ENCODE data around the gene KIF26B. TPM values are rescaled to one million over a fixed set of nuclear protein-coding genes. Genes with fewer than 3 reads are reported as not detected.

The KIF26B gene
- total RNA-seq, 1 experiment from 2014 or later = 0.04 TPM

DNA sequence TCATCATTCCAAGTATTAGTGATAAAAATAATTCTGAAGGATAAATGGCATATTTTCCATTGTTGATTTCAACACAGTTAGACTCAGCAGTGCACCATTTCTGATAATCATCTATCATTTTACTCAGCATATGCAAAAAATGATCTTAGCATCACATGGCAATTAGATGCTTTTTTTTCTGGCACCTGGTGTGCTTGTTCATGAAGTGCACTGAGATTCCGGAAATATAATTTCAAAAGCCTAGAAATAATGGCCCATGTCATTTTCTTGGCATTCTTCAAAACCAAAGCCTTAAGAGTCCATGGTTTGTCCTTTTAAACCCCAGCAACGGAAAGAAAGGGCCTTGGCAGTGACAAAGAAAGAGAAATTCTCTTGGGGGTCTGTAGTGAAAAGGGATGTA is 278.8 kb downstream of the KIF26B start:
- Histone ChIP-seq H3K27me3 (ENCODE audit: low read length) (peaks cover 77% of the 10 kb centered on the region), H3K4me2 (ENCODE audit: low read length) (no peak overlapping the region), H3K4me1 (ENCODE audit: insufficient read depth, low read length) (no peaks in the 10 kb centered on the region), H4K20me1 (ENCODE audit: low read length) (no peaks in the 10 kb centered on the region), H3K9ac (ENCODE audit: low read length) (no peak overlapping the region), H3K9me2 (replicated peaks; ENCODE audit: low read length) (no peaks in the 10 kb centered on the region), H3K9me3 (ENCODE audit: low read length) (no peaks in the 10 kb centered on the region), H3K27ac (ENCODE audit: low read length) (no peak overlapping the region), H2AFZ (ENCODE audit: low read length) (no peak overlapping the region), H3F3A (ENCODE audit: low read length, unreplicated experiment) (no peaks in the 10 kb centered on the region), H3K36me3 (ENCODE audit: low read depth, low read length) (no peaks in the 10 kb centered on the region), H3K4me3 (ENCODE audit: low read length) (no peak overlapping the region), H3K79me2 (ENCODE audit: low read length) (no peaks in the 10 kb centered on the region)
- BruUV-seq (replicated peaks) = no TSS peak
- intact Hi-C loops (cut with micrococcal nuclease) = no loop called here
- no peak for TF ChIP-seq EZH2phosphoT487 (IDR thresholded peaks at IDR 0.05; ENCODE audit: borderline replicate concordance, low read length)
- TF ChIP-seq, protein P1, sequence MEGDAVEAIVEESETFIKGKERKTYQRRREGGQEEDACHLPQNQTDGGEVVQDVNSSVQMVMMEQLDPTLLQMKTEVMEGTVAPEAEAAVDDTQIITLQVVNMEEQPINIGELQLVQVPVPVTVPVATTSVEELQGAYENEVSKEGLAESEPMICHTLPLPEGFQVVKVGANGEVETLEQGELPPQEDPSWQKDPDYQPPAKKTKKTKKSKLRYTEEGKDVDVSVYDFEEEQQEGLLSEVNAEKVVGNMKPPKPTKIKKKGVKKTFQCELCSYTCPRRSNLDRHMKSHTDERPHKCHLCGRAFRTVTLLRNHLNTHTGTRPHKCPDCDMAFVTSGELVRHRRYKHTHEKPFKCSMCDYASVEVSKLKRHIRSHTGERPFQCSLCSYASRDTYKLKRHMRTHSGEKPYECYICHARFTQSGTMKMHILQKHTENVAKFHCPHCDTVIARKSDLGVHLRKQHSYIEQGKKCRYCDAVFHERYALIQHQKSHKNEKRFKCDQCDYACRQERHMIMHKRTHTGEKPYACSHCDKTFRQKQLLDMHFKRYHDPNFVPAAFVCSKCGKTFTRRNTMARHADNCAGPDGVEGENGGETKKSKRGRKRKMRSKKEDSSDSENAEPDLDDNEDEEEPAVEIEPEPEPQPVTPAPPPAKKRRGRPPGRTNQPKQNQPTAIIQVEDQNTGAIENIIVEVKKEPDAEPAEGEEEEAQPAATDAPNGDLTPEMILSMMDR (conservative IDR thresholded peaks at IDR 0.05; ENCODE audit: low read depth, low read length) = no peak
- no peak for TF ChIP-seq EZH2 (IDR thresholded peaks at IDR 0.05; ENCODE audit: low read length, unreplicated experiment)
- DNase-seq (no peak), ATAC-seq (no peak)
- ChIA-PET CTCF (no interaction called here), POLR2A (ENCODE audit: unreplicated experiment) (no interaction called here)

DNA sequence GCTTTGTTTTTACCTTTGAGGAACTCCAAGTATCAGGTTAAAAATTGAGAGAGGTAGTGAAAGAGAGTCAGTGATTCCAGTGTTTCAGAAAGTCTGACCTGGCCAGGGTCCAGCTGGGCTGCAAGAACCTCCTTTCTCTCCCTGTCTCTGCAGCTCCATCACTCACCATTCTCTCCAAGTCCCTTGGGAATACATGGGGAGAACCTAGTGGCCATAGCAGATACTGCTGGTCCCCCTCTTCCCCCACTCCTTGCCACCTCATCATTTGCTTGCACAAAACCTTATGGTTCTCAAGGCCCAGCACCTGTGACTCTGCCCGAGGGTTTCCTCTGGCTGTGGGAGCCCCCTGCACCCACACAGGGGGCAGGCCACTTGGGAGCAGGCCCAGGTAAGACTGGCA is 279.5 kb downstream of the KIF26B start:
- Histone ChIP-seq H3K9ac (ENCODE audit: low read length) (no peak overlapping the region), H3K27ac (ENCODE audit: low read length) (no peak overlapping the region), H3K9me2 (replicated peaks; ENCODE audit: low read length) (no peaks in the 10 kb centered on the region), H3K4me3 (ENCODE audit: low read length) (no peak overlapping the region), H3K4me1 (ENCODE audit: insufficient read depth, low read length) (no peaks in the 10 kb centered on the region), H3F3A (ENCODE audit: low read length, unreplicated experiment) (no peaks in the 10 kb centered on the region), H3K9me3 (ENCODE audit: low read length) (no peaks in the 10 kb centered on the region), H3K79me2 (ENCODE audit: low read length) (no peaks in the 10 kb centered on the region), H3K36me3 (ENCODE audit: low read depth, low read length) (no peaks in the 10 kb centered on the region), H3K27me3 (ENCODE audit: low read length) (peaks cover 77% of the 10 kb centered on the region), H3K4me2 (ENCODE audit: low read length) (no peak overlapping the region), H2AFZ (ENCODE audit: low read length) (no peak overlapping the region), H4K20me1 (ENCODE audit: low read length) (no peaks in the 10 kb centered on the region)
- CTCF ChIA-PET = no interaction called here
- TF ChIP-seq, protein P1 (conservative IDR thresholded peaks at IDR 0.05; ENCODE audit: low read depth, low read length) = 0 out of 2 replicates have a peak, but pooled peaks have one; percentile 11
- TF ChIP-seq EZH2 (IDR thresholded peaks at IDR 0.05; ENCODE audit: low read length, unreplicated experiment) = no peak
- DNase-seq = no peak
- POLR2A ChIA-PET (ENCODE audit: unreplicated experiment) = no interaction called here
- intact Hi-C loops (cut with micrococcal nuclease) = no loop called here
- BruUV-seq (replicated peaks) = no TSS peak
- no peak for ATAC-seq

DNA sequence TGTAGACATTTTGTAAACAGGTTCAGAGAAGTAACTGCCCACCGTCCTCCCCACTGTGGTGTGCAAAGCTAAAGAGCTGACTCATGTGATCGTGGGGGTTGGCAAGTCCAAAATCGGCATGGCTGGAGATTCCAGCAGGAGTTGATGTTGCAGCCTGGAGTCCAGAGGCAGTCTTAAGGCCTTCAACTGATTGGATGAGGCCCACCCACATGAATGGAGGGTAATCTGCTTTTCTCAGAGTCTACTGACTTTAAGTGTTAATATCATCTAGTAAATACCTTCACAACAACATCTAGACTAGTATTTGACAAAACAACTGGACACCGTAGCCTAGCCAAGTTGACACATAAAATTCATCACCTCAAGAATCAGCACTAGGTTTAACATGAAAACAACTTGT is 281.6 kb downstream of the KIF26B start:
- no peak overlapping the region for H3K4me2 ChIP-seq (ENCODE audit: low read length)
- H3K27ac ChIP-seq (ENCODE audit: low read length) = no peak overlapping the region
- intact Hi-C loops (cut with micrococcal nuclease) = no loop called here
- H3K27me3 ChIP-seq (ENCODE audit: low read length) = peaks cover 81% of the 10 kb centered on the region
- ATAC-seq (no peak), DNase-seq (no peak)
- H3K9me2 ChIP-seq (replicated peaks; ENCODE audit: low read length) = no peaks in the 10 kb centered on the region
- no peak overlapping the region for H3K4me3 ChIP-seq (ENCODE audit: low read length)
- POLR2A ChIA-PET (ENCODE audit: unreplicated experiment) = no interaction called here
- no peaks in the 10 kb centered on the region for H4K20me1 ChIP-seq (ENCODE audit: low read length)
- H3K9me3 ChIP-seq (ENCODE audit: low read length) = no peaks in the 10 kb centered on the region
- no peaks in the 10 kb centered on the region for H3F3A ChIP-seq (ENCODE audit: low read length, unreplicated experiment)
- no peaks in the 10 kb centered on the region for H3K79me2 ChIP-seq (ENCODE audit: low read length)
- no peaks in the 10 kb centered on the region for H3K36me3 ChIP-seq (ENCODE audit: low read depth, low read length)
- no TSS peak for BruUV-seq (replicated peaks)
- H2AFZ ChIP-seq (ENCODE audit: low read length) = no peak overlapping the region
- H3K9ac ChIP-seq (ENCODE audit: low read length) = no peak overlapping the region
- CTCF ChIA-PET = no interaction called here
- no peaks in the 10 kb centered on the region for H3K4me1 ChIP-seq (ENCODE audit: insufficient read depth, low read length)
- no peak for TF ChIP-seq EZH2 (IDR thresholded peaks at IDR 0.05; ENCODE audit: low read length, unreplicated experiment)
- TF ChIP-seq, protein P1 (conservative IDR thresholded peaks at IDR 0.05; ENCODE audit: low read depth, low read length) = no peak
- no peak for TF ChIP-seq EZH2phosphoT487 (IDR thresholded peaks at IDR 0.05; ENCODE audit: borderline replicate concordance, low read length)
